Upper lobe of left lung (tissue), 4 donors: Measurements from ENCODE around the gene UTRN.

Experiments used
- CTCF ChIP-seq, 6 experiments: fragments of 450-650 bp in 4 of 6; fragments of 200-600 bp in 2 of 6; sonication (generic) in 2 of 6; IDR thresholded peaks; one replicate each; pipeline ENCODE4 v1.5.1; 2016 to 2019; ENCODE audit warnings: antibody characterized with exemption in 6 of 6
- POLR2A ChIP-seq, 4 donors: fragments of 450-650 bp; IDR thresholded peaks; one replicate each; pipeline ENCODE4 v1.5.1; 2016 to 2017; ENCODE audit warnings: antibody characterized with exemption in 4 of 4, mild to moderate bottlenecking in 2 of 4
- POLR2AphosphoS5 ChIP-seq, 2 donors: sonication (generic); formaldehyde crosslinking; IDR thresholded peaks; one replicate each; pipeline ENCODE4 v1.5.1; 2017; ENCODE audit warnings: antibody characterized with exemption in 2 of 2

GRCh38 chr6:144296973-144297372, 11.8 kb downstream of the UTRN start:
- no peak for TF ChIP-seq CTCF (IDR thresholded peaks at IDR 0.05)
- no peak for TF ChIP-seq POLR2AphosphoS5 (IDR thresholded peaks at IDR 0.05)
- no peak for TF ChIP-seq POLR2A (IDR thresholded peaks at IDR 0.05)
